ENCODE results near the gene TSPAN10.
"Not testable (repeated sequence)": the region's sequence is repeated elsewhere in the genome, so short reads cannot be mapped to it uniquely, and the experiment has no call there.

Gene TSPAN10

DNA sequence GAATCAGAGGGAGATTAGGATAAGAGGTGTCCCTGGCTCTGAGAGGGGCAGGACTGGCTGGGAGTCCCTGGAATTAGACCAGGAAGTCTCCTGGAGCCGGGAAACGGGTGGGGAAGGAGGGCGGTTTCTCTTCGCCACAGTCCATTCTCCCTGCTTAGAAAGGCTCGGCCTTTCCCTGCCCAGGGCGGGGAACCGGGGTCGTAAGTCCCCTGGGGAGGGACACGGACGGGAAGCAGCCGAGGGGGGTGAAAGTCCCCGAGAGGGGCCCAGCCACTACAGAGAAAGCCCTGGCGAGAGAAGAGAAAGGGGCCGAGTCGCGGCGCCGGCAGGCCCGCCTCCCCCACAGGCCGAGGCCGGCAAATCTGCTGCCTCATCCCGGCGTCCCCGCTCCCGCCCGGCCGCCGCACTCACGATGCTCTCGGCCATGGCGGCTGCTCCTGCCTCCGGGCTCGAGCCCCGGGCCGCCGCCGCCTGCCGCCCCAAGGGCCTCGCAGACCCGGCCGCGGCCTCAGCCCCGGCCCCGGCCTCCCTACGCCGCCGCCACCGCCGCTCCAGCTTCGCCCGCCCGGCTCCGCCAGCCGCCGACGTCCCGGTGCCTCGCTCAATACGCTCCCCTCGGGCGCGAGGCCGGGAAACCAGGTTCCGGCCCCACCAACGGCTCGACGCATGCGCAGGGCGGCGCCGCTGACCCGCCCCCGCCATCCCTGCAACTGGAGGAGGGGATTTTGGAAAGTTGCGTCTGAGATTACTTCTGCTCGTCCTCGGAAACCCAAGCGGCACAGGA is at the start of gene TSPAN10, which contains the start of gene NPLOC4:
Gene TSPAN10, plus strand, starts transcription at position 692 of the 784 bp plus-strand sequence. CDS start 5,217 bp downstream, outside the sequence.
Gene NPLOC4, minus strand, starts transcription at position 608 of the 784 bp plus-strand sequence. Its CDS starts 182 bp downstream, at position 426.
- no peak for DNase-seq

DNA sequence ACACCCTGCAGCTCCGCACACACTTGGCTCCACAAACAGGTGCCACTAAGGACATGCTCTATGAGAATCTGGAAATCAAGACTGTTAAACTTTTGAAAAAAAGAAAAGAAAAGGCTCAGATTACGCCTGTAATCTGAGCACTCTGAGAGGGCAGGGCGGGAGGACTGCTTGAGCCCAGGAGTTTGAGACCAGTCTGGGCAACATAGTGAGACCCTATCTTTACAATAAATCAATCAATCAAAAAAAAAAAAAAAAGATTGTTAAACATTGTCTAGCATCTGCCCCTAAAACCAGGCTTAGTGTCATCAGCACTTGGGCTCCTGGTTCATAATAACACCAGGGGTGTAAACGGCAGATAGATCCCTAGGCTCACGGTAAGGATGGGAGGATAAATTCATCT is 47.4 kb upstream of the TSPAN10 start:
- no peak for DNase-seq

DNA sequence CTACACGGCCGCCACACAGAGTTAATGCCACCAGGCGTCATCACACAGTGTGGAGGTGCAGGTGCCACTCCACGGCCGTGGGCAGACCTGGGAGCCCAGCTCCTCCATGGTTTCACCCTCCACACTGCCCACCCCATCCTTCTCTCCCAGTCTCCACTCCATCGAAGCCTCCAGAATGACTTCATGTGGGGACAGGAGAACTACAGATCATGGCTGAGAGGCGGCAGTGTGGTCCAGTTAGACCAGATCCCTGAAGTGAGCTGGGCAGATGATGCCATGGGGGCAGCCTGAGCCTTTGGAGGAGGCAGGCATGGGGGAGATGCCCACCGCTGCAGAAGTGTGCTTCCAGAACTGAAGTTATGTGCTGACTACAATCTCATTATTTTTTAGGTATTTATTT is 46.9 kb upstream of the TSPAN10 start:
- DNase-seq, result no peak

DNA sequence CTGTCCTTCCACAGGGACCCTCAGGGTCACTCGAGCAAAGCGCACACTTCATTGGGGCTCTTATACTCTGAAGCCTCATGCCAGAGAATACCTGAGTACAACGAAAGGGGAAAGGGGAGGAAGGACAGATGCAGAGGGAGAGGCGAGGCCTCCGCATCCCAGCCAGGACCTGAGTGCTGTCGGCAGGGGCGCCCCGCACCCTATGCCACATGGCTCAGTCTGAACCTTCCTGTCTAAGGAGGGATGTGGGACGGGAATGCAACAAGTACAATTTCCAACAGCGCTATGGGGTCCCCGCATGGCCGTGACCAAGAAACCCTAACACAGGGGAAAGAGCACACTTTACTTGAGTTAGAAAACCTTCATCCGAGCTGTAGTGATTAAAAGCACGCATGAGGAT is 45.0 kb upstream of the TSPAN10 start:
- no peak for DNase-seq

DNA sequence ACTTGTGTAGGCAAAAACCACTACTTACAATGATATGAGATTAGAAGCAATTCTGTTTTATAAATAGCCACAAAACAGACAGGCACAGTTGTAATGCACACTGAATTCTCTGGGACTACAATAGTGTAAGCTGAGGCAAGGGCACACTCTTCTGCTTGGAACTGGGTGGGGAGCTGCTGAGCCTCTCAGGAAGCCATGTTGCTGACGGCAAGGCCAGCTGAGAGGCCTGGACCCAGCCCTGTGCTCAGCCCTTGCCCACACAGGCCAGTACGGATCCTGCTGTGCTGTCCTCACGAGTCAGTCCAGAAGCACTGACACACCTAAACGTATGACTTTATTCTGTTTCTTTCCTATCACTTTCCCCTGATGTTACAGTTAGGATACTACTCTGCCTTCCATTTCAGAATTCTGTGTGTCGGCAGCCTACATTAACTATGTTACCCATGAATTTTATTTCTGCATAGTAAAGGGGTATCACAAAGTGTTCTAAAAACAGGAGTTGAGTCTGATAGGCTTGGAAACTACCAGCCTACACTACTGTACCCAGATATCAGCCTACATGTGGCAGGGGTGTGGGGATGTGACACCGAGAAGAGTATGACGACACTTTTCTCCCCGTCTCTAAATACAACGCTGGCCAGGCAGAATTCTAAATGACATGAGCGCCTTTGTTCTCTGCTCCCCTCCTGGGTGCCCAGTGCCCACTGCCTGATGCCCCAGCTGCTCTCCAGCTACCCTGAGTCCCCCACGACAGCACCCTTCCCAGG is 43.7 kb upstream of the TSPAN10 start:
- DNase-seq, result no peak

DNA sequence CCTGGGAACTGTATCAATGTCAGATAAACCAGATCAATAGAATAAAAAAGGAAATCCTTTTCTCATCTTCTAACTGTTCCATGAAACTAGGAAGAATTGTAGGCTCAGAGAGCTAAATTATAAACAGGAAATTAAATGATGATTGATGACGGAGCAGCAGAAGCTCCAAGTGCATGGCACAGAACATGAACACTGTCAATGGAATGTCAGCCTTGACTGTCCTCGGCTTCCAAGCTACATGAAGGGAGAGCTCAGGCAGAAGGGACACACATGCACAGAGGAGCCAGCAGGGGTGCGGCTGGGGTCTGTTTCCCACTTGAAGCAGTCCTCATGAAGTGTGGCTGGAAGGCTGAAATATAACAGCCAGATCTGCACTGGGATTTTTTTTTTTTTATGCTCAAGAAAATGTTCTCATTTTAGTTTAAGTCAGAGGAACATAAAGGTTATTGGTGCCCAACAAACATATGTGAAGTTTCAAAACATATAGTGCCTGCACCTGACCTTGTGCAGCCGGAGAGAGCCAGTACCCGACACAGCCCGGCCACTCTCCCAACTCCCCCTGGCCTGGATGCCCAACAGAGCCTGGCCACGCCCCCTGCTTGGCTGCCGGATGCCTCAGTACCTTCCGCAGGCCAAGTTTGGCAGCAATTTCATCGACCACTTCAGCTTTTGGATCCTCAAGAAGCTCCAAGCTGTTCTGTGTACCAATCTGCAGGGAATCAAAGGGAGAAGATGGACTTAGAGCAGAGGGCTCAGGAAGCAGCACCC is 37.1 kb upstream of the TSPAN10 start:
- no peak for DNase-seq

DNA sequence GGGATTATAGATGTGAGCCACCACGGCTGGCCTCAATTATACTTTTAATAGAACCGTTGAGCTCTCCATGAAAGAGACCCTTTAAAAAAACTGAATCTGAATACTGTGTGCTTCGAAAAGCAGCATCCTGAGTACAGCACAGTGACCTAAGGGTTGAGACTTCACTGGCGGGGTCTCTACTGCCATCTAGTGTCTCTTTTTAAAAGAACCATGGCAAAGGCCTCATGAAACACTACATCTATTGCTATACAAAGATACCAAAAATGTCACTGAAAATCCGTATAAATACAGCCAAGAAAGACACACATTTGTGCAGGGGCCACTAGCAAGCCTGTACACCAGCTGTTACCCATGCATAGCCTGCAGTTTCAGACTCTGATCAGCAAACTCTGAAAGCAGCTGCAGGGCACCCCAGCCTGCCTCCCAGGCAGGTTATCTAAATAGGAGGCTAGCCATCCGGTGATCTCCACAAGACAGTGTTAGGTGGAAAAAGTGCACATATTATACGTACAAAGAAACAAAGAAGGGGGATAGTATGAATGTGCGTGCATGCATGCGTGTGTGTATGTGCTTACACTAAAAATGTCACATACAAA is 35.4 kb upstream of the TSPAN10 start:
- DNase-seq, result peak; percentile 28

DNA sequence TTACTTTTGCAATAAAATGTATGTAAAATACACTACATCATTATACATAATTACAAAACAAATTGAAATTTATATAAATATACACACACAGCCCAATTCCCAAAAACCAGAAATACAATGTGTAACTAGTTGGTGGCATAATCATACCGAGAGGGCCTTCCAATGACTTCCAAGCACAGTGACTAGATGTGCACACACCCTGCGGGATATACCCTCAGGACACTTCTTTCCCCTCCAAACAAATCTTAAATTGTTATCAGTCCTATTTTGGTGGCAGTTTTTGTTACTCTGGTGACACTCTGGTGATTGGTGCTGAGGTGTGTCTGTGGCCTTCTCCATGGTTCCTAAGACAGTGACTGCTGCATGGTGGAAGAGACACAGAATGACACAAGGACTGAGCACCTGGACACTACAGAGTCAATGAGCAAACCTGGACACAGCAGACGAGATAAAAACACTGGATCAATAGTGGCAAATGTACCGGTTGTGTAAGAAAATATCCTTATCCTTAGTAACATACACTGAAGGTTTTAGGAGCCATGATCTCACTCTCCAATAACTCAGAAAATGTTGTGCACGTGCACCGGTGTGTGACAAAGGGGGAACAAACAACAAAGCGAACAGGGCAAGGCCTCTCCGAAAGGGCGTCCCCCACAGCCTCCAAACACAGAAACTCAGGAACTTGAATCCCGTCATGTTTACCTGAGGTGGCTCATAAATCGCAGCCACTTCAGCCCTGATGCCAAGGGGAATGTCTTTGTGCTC is 33.0 kb upstream of the TSPAN10 start:
- DNase-seq, result no peak

DNA sequence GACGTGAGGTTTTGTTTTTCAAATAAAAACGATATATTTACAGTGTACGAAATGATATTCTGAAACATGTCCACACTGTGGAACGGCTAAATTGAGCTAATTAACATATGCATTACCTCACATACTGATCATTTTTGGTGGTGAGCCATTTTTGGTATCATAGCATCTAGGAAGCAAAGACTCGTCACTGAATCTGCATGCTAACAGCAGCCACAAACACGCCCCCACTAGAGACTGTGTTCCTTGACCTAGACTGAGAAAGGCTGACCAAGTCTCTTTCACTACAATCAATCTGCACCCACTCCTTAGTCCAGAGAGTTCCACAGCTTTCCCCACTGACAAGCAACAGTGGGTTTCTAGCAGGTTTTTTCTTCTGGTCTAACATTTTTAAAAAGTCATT is 29.6 kb upstream of the TSPAN10 start:
- no peak for DNase-seq

DNA sequence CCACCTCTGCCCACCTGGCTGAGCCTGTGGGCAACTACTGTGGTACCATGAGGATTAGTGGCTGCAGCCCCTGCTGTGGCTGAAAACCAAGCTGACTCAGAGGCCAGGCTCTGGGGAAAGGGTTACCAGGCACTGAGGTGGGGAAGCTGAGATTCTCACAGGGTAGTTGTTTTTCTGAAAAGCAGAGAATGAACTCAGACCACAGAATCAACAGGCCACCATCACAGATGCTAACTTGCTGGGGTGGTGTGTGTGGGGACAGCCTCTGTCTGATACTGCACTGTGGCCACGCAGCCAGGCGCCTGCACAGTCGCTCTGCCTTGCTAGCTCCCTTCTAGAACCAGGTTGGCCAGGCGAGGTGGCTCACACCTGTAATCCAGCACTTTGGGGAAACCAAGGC is 28.9 kb upstream of the TSPAN10 start:
- DNase-seq, result no peak

DNA sequence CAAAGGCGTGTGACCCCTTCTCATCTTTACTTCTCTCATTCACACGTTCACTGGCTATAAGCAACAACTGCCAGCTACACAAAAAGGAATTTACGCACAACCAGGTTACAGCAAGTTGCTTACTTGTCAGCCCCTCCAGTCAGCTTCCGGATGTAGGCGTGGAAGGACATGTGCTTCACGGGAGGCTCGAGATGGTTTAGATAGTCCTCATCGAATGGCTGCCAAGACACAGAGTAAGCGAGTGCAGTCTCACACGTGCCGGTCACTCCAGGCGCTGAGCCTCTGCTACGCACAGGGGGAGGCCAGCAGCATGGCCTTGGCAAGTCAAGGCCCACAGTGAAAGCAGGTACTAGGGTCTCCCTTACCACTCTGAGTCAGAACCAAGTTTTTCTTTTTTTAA is 28.4 kb upstream of the TSPAN10 start:
- no peak for DNase-seq

DNA sequence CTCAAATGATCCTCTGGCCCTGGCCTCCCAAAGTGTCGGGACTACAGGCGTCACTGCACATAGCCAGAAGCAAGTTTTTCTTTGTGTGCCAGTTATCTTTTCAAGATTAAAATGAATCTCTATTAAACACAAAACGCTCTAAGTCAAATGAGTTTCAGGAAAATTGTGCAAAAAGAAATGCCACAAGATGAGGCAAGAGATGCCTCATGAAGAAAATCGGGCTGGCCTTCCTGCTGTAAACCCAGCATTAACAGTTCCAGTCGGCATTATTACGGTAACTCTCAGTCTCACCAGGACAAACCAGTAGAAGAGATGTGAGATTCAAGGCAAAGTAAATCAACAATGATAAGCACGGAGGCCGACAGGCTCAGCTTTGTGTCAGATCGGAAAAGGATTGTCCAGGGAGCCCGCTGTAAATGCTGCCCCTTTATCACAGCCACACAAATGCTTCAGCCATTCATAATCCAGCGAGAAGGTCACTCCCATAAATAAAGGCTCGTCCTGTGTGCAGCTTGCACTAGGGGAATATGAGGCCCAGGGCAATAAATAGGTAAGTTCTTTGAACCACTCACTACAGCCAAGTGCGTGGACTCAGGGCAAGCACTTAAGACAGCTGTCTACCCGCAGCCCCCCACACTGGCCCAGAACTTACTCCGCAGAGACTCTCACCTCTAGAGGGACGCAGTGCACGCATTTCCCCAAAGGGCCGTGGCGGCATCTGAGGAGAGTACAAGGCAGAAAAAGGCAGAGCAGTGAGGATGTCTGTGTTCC is 27.3 kb upstream of the TSPAN10 start:
- DNase-seq, result no peak

DNA sequence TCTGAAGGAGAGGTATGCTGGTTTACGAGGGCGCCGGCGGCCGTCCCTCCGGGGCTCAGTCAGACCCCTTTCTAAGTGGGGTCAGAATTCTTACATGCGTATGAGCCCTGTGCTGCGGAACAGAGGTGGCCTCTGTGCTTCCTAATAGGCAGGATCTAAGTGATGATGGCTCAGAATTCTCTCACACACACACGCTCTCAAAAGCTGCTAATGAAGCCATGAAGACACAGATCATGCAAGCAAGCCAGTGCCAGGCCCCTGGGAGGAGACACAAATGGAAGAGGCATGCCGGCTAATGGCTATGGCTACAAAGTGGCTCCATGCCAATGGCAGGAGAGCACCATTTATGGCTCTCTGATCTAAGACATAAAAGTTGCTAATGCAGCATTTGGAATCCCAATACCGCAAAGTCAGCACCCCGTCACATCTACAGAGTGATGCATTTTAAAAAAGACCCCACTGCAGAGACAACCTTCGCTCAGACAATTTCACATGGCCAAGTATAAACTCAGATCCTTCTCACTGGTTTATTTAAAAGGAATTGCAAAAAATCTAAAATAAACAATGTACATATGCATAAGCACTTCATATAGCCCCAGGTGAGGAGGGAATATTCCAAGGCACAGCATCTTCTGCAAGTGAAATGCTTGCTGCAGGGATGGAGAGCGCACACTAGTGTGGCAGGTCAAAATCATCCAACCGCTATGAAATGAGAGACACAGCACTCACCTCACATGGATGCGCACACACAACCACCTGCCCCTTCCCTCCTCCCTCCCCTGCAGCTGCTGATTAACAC is 24.6 kb upstream of the TSPAN10 start:
- DNase-seq, result no peak

DNA sequence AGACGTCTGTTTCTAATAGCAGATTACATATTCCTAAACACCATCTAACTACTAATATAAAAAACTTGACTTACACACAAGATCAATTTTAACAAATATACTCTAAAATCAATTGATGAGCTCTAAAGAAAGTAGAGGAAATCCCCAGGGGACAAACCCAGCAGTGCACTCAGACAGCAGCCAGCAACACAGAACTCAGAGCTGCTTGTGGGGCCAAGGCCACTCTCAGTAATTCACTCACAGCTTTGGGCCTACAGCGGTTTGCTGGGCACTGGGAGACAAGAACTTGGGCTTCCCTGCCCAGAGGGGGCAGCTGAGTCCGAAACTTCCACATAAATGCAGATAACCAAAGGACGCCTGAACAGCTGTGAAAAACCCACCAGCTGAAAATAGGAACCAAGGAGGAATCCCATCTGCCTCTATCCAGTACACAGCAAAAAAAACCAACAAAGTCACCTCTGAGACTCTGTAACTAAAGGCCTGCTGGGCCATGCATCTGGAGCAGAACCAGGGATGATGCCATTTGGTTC is 21.5 kb upstream of the TSPAN10 start:
- DNase-seq, result no peak

DNA sequence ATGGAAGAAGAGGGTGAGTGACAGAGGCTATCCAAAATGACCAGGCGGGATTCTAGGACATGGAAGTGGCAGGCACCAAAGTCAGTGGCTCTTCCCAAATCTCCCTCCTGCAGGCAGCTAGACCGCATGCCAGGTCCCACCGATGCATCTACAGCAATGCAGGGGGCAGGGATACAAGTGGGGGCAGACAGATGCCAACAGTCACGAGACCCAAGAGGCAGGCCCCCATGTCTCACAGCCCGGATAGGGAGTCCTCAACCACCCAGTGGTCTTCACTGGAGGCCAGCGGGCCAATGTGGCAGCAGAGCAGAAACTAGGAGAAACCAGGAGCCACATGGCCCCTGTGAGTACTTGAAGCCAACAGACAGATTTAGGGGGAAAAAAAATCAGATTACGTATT is 20.1 kb upstream of the TSPAN10 start:
- DNase-seq, result no peak

DNA sequence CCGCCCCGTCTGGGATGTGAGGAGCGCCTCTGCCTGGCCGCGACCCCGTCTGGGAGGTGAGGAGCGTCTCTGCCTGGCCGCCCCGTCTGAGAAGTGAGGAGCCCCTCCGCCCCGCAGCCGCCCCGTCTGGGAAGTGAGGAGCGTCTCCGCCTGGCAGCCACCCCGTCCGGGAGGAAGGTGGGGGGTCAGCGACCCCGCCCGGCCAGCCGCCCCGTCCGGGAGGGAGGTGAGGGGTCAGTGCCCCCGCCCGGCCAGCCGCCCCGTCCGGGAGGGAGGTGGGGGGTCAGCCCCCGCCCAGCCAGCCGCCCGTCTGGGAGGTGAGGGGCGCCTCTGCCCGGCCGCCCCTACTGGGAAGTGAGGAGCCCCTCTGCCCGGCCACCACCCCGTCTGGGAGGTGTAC is 18.7 kb upstream of the TSPAN10 start:
- not testable (repeated sequence) for DNase-seq

DNA sequence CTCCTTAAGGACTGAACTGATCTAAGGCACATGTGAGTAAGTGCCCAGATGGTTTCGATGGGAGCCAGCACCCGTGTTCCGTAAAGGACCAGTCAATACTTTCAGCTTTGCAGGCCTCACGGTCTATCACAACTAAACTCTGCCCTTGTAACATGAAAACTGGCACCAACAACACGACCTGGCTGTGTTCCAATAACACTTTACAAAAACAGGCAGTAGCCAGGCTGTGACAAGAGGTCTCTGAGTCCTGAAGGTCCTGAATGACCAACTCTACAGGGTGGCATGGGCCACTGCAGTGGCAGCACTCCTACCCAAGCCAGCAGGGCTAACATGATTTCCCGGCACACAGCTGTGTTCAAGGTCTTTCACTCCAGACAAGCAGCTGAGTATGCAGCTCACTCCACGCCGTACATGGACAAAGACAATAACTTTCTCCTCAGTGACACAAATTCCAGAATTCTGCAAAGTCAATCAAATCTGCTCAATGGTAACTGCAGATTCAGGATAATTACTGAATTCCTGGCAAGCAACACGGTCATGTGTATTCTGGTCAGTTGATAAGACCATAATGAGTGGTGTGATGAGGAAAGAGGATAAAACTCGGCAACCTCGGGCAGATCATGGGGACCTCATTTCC is 15.4 kb upstream of the TSPAN10 start:
- DNase-seq, result no peak

DNA sequence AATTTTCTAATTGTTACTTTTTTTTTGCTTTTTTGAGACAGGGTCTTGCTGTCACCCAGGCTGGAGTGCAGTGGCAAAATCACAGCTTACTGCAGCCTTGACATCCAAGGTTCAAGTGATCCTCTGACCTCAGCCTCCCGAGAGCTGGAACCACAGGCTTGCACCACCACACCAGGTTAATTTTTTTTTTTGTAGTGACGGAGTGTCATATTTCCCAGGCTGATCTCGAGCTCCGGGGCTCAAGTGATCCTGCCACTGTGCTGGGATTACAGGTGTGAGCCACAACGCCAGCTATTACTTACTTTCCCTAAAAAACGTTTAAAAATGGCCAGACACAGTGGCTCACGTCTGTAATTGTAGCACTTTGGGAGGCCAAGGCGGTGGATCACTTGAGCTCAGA is 6.7 kb upstream of the TSPAN10 start:
- no peak for DNase-seq

DNA sequence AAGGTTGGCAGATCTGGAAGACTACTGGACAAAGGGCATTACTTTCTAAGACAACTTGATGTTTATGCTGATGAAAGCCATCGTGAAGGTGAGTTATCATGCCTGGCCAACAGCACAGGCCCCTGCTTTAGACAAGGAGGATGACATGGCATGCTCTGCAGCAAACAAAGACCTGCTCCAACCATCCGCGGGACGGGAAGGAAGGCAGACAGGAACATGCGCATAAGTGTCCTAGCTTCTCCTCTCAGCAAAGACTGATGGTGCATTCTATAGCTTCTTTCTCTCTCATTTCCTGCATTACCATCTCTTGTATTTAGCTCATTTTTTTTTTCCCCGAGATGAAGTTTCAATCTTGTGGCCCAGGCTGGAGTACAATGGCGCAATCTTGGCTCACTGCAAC is 5.5 kb upstream of the TSPAN10 start:
- no peak for DNase-seq

DNA sequence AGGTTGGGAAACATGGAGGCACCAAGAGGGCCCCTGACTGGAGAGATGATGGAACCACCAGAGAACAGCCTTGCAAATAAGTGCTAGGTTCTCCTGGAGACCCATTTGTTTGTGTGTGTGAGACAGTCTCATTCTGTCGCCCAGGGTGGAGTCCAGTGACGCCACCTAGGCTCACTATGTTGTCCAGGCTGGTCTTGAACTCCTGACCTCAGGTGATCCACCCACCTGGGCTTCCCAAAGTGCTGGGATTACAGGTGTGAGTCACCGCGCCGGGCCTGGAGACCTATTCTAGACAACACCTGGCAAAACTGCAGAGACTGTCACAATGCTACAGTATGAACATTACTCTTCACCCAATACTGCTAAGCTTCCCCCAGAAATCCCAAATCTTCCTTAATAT is 1.6 kb upstream of the TSPAN10 start:
- no peak for DNase-seq
